Measurements from ENCODE around the gene CNTNAP3.
"Not testable (repeated sequence)": the region's sequence is repeated elsewhere in the genome, so short reads cannot be mapped to it uniquely, and the experiment has no call there.

Gene CNTNAP3

GRCh38 chr9:39287980-39288379, at the start of gene CNTNAP3:
CNTNAP3 (minus strand) TSS chr9:39288167; CDS start chr9:39288064, 103 bp downstream.
- FAIRE-seq: not testable (repeated sequence)

- FAIRE-seq: not testable (repeated sequence)
Measured at GRCh38 chr9:39279995-39280394, 8.0 kb downstream of the CNTNAP3 start.

GRCh38 chr9:39242513-39242912, 45.5 kb downstream of the CNTNAP3 start:
- not testable (repeated sequence) for FAIRE-seq

GRCh38 chr9:39232130-39232991, 55.6 kb downstream of the CNTNAP3 start:
- FAIRE-seq: not testable (repeated sequence)

- not testable (repeated sequence) for FAIRE-seq
Measured at GRCh38 chr9:39215976-39216375, 72.0 kb downstream of the CNTNAP3 start.

GRCh38 chr9:39209773-39210172, 78.2 kb downstream of the CNTNAP3 start:
- FAIRE-seq: not testable (repeated sequence)

GRCh38 chr9:39206643-39207042, 81.3 kb downstream of the CNTNAP3 start:
- FAIRE-seq: not testable (repeated sequence)

GRCh38 chr9:39205842-39206241, 82.1 kb downstream of the CNTNAP3 start:
- FAIRE-seq: not testable (repeated sequence)

GRCh38 chr9:39200412-39200811, 87.6 kb downstream of the CNTNAP3 start:
- FAIRE-seq: not testable (repeated sequence)

- not testable (repeated sequence) for FAIRE-seq
Measured at GRCh38 chr9:39198000-39198709, 89.8 kb downstream of the CNTNAP3 start.

GRCh38 chr9:39171370-39171769, 116.6 kb downstream of the CNTNAP3 start:
- not testable (repeated sequence) for FAIRE-seq

- not testable (repeated sequence) for FAIRE-seq
Measured at GRCh38 chr9:39157714-39158113, 130.3 kb downstream of the CNTNAP3 start.

GRCh38 chr9:39132826-39133552, 155.0 kb downstream of the CNTNAP3 start:
- not testable (repeated sequence) for FAIRE-seq

- FAIRE-seq: not testable (repeated sequence)
Measured at GRCh38 chr9:39121401-39121800, 166.6 kb downstream of the CNTNAP3 start.

GRCh38 chr9:39111746-39112145, 176.2 kb downstream of the CNTNAP3 start:
- not testable (repeated sequence) for FAIRE-seq

GRCh38 chr9:39108145-39108544, 179.8 kb downstream of the CNTNAP3 start:
- FAIRE-seq: no peak

GRCh38 chr9:39097208-39097607, 190.8 kb downstream of the CNTNAP3 start:
- FAIRE-seq: not testable (repeated sequence)

GRCh38 chr9:39085311-39085710, 202.7 kb downstream of the CNTNAP3 start:
- FAIRE-seq: not testable (repeated sequence)

- FAIRE-seq: not testable (repeated sequence)
Measured at GRCh38 chr9:39082574-39082973, 205.4 kb downstream of the CNTNAP3 start.

- not testable (repeated sequence) for FAIRE-seq
Measured at GRCh38 chr9:39080081-39080480, 207.9 kb downstream of the CNTNAP3 start.

- not testable (repeated sequence) for FAIRE-seq
Measured at GRCh38 chr9:39078621-39079256, 209.2 kb downstream of the CNTNAP3 start.

GRCh38 chr9:39073537-39073936, 214.4 kb downstream of the CNTNAP3 start:
- not testable (repeated sequence) for FAIRE-seq

All from A204.1 (cell line).